Lower leg skin (tissue), 3 donors: ENCODE data around the gene TSHZ2.

Experiments
- CTCF ChIP-seq, 3 donors: fragments of 450-650 bp; IDR thresholded peaks; one replicate each; pipeline ENCODE4 v1.5.1; 2016; ENCODE audit warnings: antibody characterized with exemption in 3 of 3, mild to moderate bottlenecking in 3 of 3, moderate library complexity in 2 of 3
- POLR2A ChIP-seq, 2 donors: fragments of 450-650 bp; IDR thresholded peaks; one replicate each; pipeline ENCODE4 v1.6.1; 2016 to 2017; ENCODE audit warnings: antibody characterized with exemption in 2 of 2, mild to moderate bottlenecking in 1 of 2, moderate library complexity in 1 of 2

GRCh38 chr20:53394433-53394832, 422.3 kb downstream of the TSHZ2 start:
- TF ChIP-seq CTCF (IDR thresholded peaks at IDR 0.05): no peak
- no peak for TF ChIP-seq POLR2A (IDR thresholded peaks at IDR 0.05)
